ENCODE data around the gene PHLDB3.
"Not testable (repeated sequence)": the region's sequence is repeated elsewhere in the genome, so short reads cannot be mapped to it uniquely, and the experiment has no call there.

PHLDB3 gene

GRCh38 chr19:43466793-43467192 is 37.8 kb downstream of the PHLDB3 start:
- DNase-seq, result no peak

- DNase-seq, result peak; percentile 21
Measured at GRCh38 chr19:43465468-43466120, 39.0 kb downstream of the PHLDB3 start, which contains the start of gene LYPD3. Gene LYPD3 (minus strand): TSS chr19:43465608. CDS start chr19:43465571, 37 bp downstream.

GRCh38 chr19:43464134-43464775 is 40.3 kb downstream of the PHLDB3 start:
- DNase-seq, result peak; percentile 77

- peak; percentile 96 for DNase-seq
Measured at GRCh38 chr19:43463381-43464133, 41.0 kb downstream of the PHLDB3 start.

- DNase-seq, result no peak
Measured at GRCh38 chr19:43462785-43463380, 41.7 kb downstream of the PHLDB3 start.

GRCh38 chr19:43462383-43462782 is 42.2 kb downstream of the PHLDB3 start:
- DNase-seq, result no peak

- DNase-seq, result no peak
Measured at GRCh38 chr19:43461303-43461702, 43.2 kb downstream of the PHLDB3 start.

- DNase-seq, result no peak
Measured at GRCh38 chr19:43460362-43461016, 44.1 kb downstream of the PHLDB3 start.

- no peak for DNase-seq
Measured at GRCh38 chr19:43457809-43458208, 46.7 kb downstream of the PHLDB3 start.

GRCh38 chr19:43455321-43456113 is 49.0 kb downstream of the PHLDB3 start:
- no peak for DNase-seq

GRCh38 chr19:43454031-43454430 is 50.5 kb downstream of the PHLDB3 start:
- DNase-seq, result no peak

GRCh38 chr19:43452582-43452981 is 52.0 kb downstream of the PHLDB3 start:
- no peak for DNase-seq

GRCh38 chr19:43450545-43450997 is 54.0 kb downstream of the PHLDB3 start:
- DNase-seq, result no peak

- DNase-seq, result no peak
Measured at GRCh38 chr19:43447655-43448054, 56.9 kb downstream of the PHLDB3 start.

- peak; percentile 78 for DNase-seq
Measured at GRCh38 chr19:43446746-43447489, 57.6 kb downstream of the PHLDB3 start.

GRCh38 chr19:43445426-43445825 is 59.1 kb downstream of the PHLDB3 start:
- no peak for DNase-seq

GRCh38 chr19:43444531-43445287 is 59.8 kb downstream of the PHLDB3 start:
- no peak for DNase-seq

- not testable (repeated sequence) for DNase-seq
Measured at GRCh38 chr19:43444091-43444490, 60.5 kb downstream of the PHLDB3 start.

GRCh38 chr19:43441716-43442115 is 62.8 kb downstream of the PHLDB3 start:
- no peak for DNase-seq

- DNase-seq, result no peak
Measured at GRCh38 chr19:43439709-43440063, 64.9 kb downstream of the PHLDB3 start.
